ENCODE results near the gene PMEL.

PMEL gene

DNA sequence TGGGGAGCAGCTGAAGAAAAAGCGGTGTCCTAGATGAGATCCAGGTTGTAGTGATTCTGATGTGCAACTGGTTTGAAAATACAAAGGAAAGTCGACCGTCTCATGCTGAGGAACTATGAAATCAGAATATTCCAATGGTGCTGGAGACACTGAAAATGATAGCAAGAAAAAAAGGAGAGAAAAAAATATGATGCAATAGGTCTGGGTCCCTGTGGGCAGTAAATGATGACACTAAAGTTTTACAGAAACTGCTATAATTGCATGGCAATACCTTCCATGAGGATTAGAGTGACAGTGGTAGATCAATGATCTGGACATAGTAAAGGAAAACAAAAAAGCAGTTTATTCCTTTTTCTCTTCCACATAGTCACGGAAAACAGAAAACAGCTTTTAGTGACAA is 40.5 kb downstream of the PMEL start:
- TF ChIP-seq GATA3 (IDR thresholded peaks at IDR 0.05; ENCODE audit: low read depth, low read length): no peak
- no peak for TF ChIP-seq GATA2 (IDR thresholded peaks at IDR 0.05; ENCODE audit: low read depth, low read length)

DNA sequence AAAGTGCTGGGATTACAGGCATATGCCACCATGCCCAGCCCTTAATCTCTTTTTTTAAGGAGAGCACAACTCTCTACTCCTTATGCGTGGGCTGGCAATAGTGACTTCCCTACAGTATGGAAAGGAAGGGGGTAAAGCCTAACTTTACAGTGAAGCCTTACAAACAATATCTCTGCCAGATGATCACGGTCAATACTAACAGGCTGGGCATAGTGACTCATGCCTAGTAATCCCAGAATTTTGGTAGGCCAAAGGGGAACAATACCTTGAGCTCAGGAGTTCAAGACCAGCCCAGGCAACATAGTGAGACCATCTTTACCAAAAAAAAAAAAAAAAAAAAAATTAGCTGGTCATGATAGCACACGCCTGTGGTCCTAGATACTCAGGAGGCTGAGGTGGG is 43.7 kb downstream of the PMEL start:
- TF ChIP-seq GATA3 (IDR thresholded peaks at IDR 0.05; ENCODE audit: low read depth, low read length) (no peak), GATA2 (IDR thresholded peaks at IDR 0.05; ENCODE audit: low read depth, low read length) (no peak)

DNA sequence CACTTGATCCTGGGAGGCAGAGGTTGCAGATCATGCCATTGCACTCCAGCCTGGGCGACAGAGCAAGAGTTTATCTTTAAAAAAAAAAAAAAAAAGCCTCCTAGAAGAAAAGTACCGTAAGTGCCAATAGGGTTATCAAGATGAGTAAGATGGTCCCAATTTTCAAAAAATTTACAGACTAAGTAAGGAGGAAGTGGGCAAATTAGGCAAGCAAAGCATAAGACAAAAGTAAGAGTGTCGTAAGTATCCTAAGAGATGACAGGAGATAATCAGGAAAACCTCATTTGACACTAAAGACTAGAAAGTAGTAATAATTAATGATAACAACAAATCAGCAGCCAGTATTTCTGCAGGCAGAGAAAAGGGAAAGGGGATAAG is 50.4 kb downstream of the PMEL start:
- TF ChIP-seq GATA3 (IDR thresholded peaks at IDR 0.05; ENCODE audit: low read depth, low read length): no peak

DNA sequence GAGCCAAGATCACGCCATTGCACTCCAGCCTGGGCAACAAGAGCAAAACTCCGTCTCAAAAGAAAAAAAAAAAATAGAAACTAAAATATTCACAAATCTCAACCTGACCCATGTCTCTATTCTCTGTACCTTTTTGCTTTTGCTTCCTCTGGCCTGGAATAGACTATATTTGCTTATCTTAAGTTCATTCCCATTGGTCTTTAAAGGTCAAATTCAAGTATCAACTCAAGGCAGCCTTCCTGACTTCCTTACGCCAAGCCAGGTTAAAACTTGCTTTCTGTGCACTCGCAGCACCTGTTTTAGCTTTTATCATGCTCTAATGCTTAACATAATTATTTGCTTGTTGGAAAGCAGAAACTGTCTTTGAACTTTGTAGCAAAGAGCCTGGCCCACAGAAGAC is 52.9 kb downstream of the PMEL start:
- TF ChIP-seq GATA3 (IDR thresholded peaks at IDR 0.05; ENCODE audit: low read depth, low read length): no peak
- no peak for TF ChIP-seq GATA2 (IDR thresholded peaks at IDR 0.05; ENCODE audit: low read depth, low read length)

DNA sequence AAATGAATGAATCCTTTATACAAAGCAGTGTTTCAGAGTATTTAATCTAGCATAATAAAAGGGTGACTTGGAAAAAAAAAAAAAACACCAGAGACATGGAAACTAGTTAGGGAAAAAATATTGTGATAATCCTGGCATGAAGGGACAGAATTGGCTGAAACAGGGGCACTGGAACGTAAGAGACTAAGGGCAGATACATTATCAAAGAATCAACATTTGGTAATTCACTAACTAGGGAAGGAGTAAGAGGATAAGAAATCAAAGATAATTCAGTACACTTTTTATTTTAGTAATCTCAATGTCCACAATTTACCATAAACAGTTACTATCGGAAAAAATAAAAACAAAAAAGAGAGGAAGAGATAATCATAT is 56.3 kb downstream of the PMEL start:
- TF ChIP-seq GATA2 (IDR thresholded peaks at IDR 0.05; ENCODE audit: low read depth, low read length): no peak

DNA sequence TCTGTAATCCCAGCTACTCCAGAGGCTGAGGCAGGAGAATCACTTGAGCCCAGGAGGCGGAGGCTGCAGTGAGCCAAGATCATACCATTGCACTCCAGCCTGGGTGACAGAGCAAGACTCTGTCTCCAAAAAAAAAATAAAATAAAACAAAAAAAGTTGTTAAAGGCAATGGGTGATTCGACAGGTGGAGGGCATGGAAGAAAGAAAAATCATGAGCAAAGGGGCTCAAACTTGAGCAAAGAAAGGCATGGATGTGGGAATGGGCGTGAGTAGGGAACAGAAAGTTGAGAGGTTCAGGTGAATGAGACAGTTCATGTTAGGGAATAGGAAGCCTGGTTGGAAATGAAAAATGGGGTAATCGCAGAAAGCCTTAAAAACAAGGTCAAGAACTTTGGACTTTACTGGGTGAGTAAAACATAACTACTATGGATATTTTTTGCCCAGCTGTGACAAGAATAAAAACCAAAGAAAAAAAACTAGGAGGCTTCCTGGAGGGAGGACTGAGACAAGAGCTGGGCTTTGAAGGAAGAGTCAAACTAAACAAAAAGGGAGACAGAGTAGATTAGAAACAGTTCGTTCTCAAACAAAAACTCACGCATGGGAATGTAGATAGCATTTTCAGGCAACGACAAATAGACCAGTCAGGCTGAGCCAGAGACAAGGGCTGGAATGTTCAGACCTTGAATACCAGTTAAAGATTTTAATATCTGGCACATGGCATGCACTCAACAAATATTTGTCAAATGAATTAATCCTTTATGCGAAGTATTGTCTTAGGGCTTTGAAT is 56.9 kb downstream of the PMEL start:
- TF ChIP-seq GATA2 (IDR thresholded peaks at IDR 0.05; ENCODE audit: low read depth, low read length) (no peak), GATA3 (IDR thresholded peaks at IDR 0.05; ENCODE audit: low read depth, low read length) (no peak)

DNA sequence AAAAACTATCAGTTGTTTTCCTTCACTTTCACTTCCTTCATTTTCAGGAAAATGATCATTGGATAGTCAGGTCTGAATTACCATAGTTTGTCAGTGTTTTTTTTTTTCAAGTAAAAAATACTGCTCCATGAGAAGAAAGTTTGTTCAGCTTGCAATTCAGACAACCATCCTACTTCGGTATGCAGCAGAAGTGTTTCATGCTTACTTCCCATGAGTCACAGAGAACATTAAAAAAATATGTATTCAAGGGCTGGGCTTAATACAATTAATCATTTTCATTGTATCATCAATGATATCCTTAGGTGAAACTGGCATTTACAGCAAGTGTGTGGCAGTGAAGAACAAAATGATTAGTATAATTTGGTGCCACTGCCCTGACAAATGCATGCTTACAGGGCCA is 59.8 kb downstream of the PMEL start:
- no peak for TF ChIP-seq GATA2 (IDR thresholded peaks at IDR 0.05; ENCODE audit: low read depth, low read length)
- no peak for TF ChIP-seq GATA3 (IDR thresholded peaks at IDR 0.05; ENCODE audit: low read depth, low read length)
